Activated T-helper 17 cell treated with anti-CD3 and anti-CD28 coated beads, Interleukin-2, amount 50 U/mL, for 72 hours (primary cell): Measurements from ENCODE around the gene FADD. TPM values are rescaled to one million over a fixed set of nuclear protein-coding genes. Genes with fewer than 3 reads are reported as not detected.
A peak's percentile ranks its signal among the peaks of the same experiment; 100 is the strongest.
"Not testable (repeated sequence)": the region's sequence is repeated elsewhere in the genome, so short reads cannot be mapped to it uniquely, and the experiment has no call there.

Experiments
- ATAC-seq: fragments of 150-1000 bp; cut with Tn5 transposase; replicated peaks from 2 replicates; pipeline ENCODE4 v1.10.0; 2021; ENCODE audit warnings: mild to moderate bottlenecking, moderate library complexity
- H3K27ac Mint-ChIP-seq: one replicate; pipeline ENCODE4 v1.8.0; 2022; ENCODE audit warnings: mixed read lengths
- H3K27me3 Mint-ChIP-seq: one replicate; pipeline ENCODE4 v1.8.0; 2022; ENCODE audit warnings: mixed read lengths
- H3K36me3 Mint-ChIP-seq: one replicate; pipeline ENCODE4 v1.8.0; 2022; ENCODE audit warnings: low read depth, mild to moderate bottlenecking, mixed read lengths
- H3K4me1 Mint-ChIP-seq: one replicate; pipeline ENCODE4 v1.8.0; 2022; ENCODE audit warnings: mixed read lengths
- H3K4me3 Mint-ChIP-seq: one replicate; pipeline ENCODE4 v1.8.0; 2022; ENCODE audit warnings: mild to moderate bottlenecking, mixed read lengths
- H3K9me3 Mint-ChIP-seq: one replicate; pipeline ENCODE4 v1.8.0; 2022; ENCODE audit warnings: mixed read lengths
- total RNA-seq, 2 donors: library from RNA; stranded (reverse); gene quantifications; one replicate each; pipeline ENCODE4 v1.2.3, GENCODE V29; 2022

Gene FADD
- total RNA-seq, 2 donors from 2014 or later: 25.5 to 37.1 TPM

- no peaks in the 10 kb centered on the region for H3K27me3 Mint-ChIP-seq
- no peak overlapping the region for H3K27ac Mint-ChIP-seq
- H3K4me1 Mint-ChIP-seq: no peaks in the 10 kb centered on the region
- H3K4me3 Mint-ChIP-seq: no peak overlapping the region
- no peaks in the 10 kb centered on the region for H3K9me3 Mint-ChIP-seq
- no peaks in the 10 kb centered on the region for H3K36me3 Mint-ChIP-seq
- no peak for ATAC-seq
These were observed 13.5 kb upstream of the FADD start for GRCh38 chr11:70189622-70190021.

- Mint-ChIP-seq H3K27me3 (peaks cover 4% of the 10 kb centered on the region), H3K4me3 (no peak overlapping the region), H3K9me3 (no peaks in the 10 kb centered on the region), H3K27ac (no peak overlapping the region), H3K4me1 (no peaks in the 10 kb centered on the region), H3K36me3 (no peaks in the 10 kb centered on the region)
- ATAC-seq: peak; percentile 79
These were observed 11.5 kb upstream of the FADD start for GRCh38 chr11:70191495-70192140.

GRCh38 chr11:70192666-70193410 is 10.3 kb upstream of the FADD start:
- H3K4me1 Mint-ChIP-seq: no peaks in the 10 kb centered on the region
- no peak overlapping the region for H3K4me3 Mint-ChIP-seq
- ATAC-seq: no peak
- no peaks in the 10 kb centered on the region for H3K36me3 Mint-ChIP-seq
- no peak overlapping the region for H3K27ac Mint-ChIP-seq
- H3K9me3 Mint-ChIP-seq: no peaks in the 10 kb centered on the region
- H3K27me3 Mint-ChIP-seq: peaks cover 4% of the 10 kb centered on the region

- no peaks in the 10 kb centered on the region for H3K9me3 Mint-ChIP-seq
- no peaks in the 10 kb centered on the region for H3K36me3 Mint-ChIP-seq
- no peak overlapping the region for H3K4me3 Mint-ChIP-seq
- H3K4me1 Mint-ChIP-seq: no peaks in the 10 kb centered on the region
- H3K27ac Mint-ChIP-seq: no peak overlapping the region
- ATAC-seq: no peak
- peaks cover 4% of the 10 kb centered on the region for H3K27me3 Mint-ChIP-seq
These were observed 9.4 kb upstream of the FADD start for GRCh38 chr11:70193411-70194292.

GRCh38 chr11:70194792-70195791 is 8.0 kb upstream of the FADD start:
- Mint-ChIP-seq H3K4me1 (no peaks in the 10 kb centered on the region), H3K36me3 (no peaks in the 10 kb centered on the region), H3K4me3 (no peak overlapping the region), H3K27me3 (peaks cover 4% of the 10 kb centered on the region), H3K27ac (no peak overlapping the region), H3K9me3 (no peaks in the 10 kb centered on the region)
- ATAC-seq: no peak

GRCh38 chr11:70200212-70200844 is 2.8 kb upstream of the FADD start:
- Mint-ChIP-seq H3K27ac (no peak overlapping the region), H3K4me3 (no peak overlapping the region), H3K27me3 (peaks cover 4% of the 10 kb centered on the region), H3K36me3 (peaks cover 17% of the 10 kb centered on the region), H3K9me3 (no peaks in the 10 kb centered on the region), H3K4me1 (peaks cover 7% of the 10 kb centered on the region)
- ATAC-seq: no peak

- H3K4me1 Mint-ChIP-seq: peaks cover 14% of the 10 kb centered on the region
- not testable (repeated sequence) for H3K9me3 Mint-ChIP-seq, H3K27me3 Mint-ChIP-seq, H3K27ac Mint-ChIP-seq, ATAC-seq
- H3K4me3 Mint-ChIP-seq: peak overlapping the region; percentile 40
- H3K36me3 Mint-ChIP-seq: peaks cover 24% of the 10 kb centered on the region
These were observed 2.0 kb upstream of the FADD start for GRCh38 chr11:70201047-70201446.

GRCh38 chr11:70201882-70202861 is 924 bp upstream of the FADD start:
- ATAC-seq: no peak
- Mint-ChIP-seq H3K4me1 (peaks cover 16% of the 10 kb centered on the region), H3K27ac (peak overlapping the region; percentile 89), H3K36me3 (peaks cover 35% of the 10 kb centered on the region), H3K27me3 (no peaks in the 10 kb centered on the region), H3K4me3 (peak overlapping the region; percentile 98), H3K9me3 (no peaks in the 10 kb centered on the region)

- ATAC-seq: peak; percentile 82
- Mint-ChIP-seq H3K4me3 (peak overlapping the region; percentile 98), H3K4me1 (peaks cover 20% of the 10 kb centered on the region), H3K27me3 (no peaks in the 10 kb centered on the region), H3K27ac (peak overlapping the region; percentile 99), H3K9me3 (no peaks in the 10 kb centered on the region), H3K36me3 (peaks cover 52% of the 10 kb centered on the region)
These were observed 812 bp downstream of the FADD start for GRCh38 chr11:70203751-70204465.

- Mint-ChIP-seq H3K27ac (peak overlapping the region; percentile 99), H3K36me3 (peaks cover 58% of the 10 kb centered on the region), H3K4me3 (peak overlapping the region; percentile 98), H3K4me1 (peaks cover 22% of the 10 kb centered on the region), H3K27me3 (no peaks in the 10 kb centered on the region), H3K9me3 (no peaks in the 10 kb centered on the region)
- ATAC-seq: peak; percentile 61
These were observed 1.3 kb downstream of the FADD start for GRCh38 chr11:70204466-70204799.

- peaks cover 65% of the 10 kb centered on the region for H3K36me3 Mint-ChIP-seq
- peak overlapping the region; percentile 98 for H3K4me3 Mint-ChIP-seq
- no peaks in the 10 kb centered on the region for H3K9me3 Mint-ChIP-seq
- peaks cover 27% of the 10 kb centered on the region for H3K4me1 Mint-ChIP-seq
- H3K27me3 Mint-ChIP-seq: no peaks in the 10 kb centered on the region
- no peak for ATAC-seq
- peak overlapping the region; percentile 99 for H3K27ac Mint-ChIP-seq
These were observed 2.1 kb downstream of the FADD start for GRCh38 chr11:70205049-70205725.

GRCh38 chr11:70205766-70206165 is 2.7 kb downstream of the FADD start:
- H3K36me3 Mint-ChIP-seq: peaks cover 67% of the 10 kb centered on the region
- peaks cover 29% of the 10 kb centered on the region for H3K4me1 Mint-ChIP-seq
- no peak for ATAC-seq
- peak overlapping the region; percentile 99 for H3K27ac Mint-ChIP-seq
- H3K27me3 Mint-ChIP-seq: no peaks in the 10 kb centered on the region
- H3K9me3 Mint-ChIP-seq: no peaks in the 10 kb centered on the region
- H3K4me3 Mint-ChIP-seq: peak overlapping the region; percentile 98
